ENCODE measurements around the gene NAA80.
A peak's percentile ranks its signal among the peaks of the same experiment; 100 is the strongest.

The NAA80 gene

GRCh38 chr3:50259432-50260026, 39.7 kb downstream of the NAA80 start:
- H3K9ac ChIP-seq (ENCODE audit: low read length in 5 of 5) = peak overlapping the region in 3 of 5 donors; percentile 18 to 72 (median 41)
- peaks cover 6 to 63% (median 60%) of the 10 kb centered on the region in 5 donors for H3K4me1 ChIP-seq (ENCODE audit: control insufficient read depth in 5 of 5, insufficient read depth in 5 of 5, low read length in 5 of 5)
- H3K9me3 ChIP-seq (ENCODE audit: control insufficient read depth in 5 of 5, low read length in 5 of 5) = peaks cover 0 to 10% (median 6%) of the 10 kb centered on the region in 5 donors
- H3K27ac ChIP-seq (ENCODE audit: low read depth, low read length) = peak overlapping the region; percentile 88
- peaks cover 0 to 42% (median 37%) of the 10 kb centered on the region in 5 donors for H3K36me3 ChIP-seq (ENCODE audit: control insufficient read depth in 5 of 5, insufficient read depth in 5 of 5, low read length in 5 of 5)
- H3K27me3 ChIP-seq (ENCODE audit: control insufficient read depth in 5 of 5, insufficient read depth in 4 of 5, low read length in 5 of 5) = no peaks in the 10 kb centered on the region
- peak overlapping the region in 2 of 5 donors; percentile 64 to 69 for H3K4me3 ChIP-seq (ENCODE audit: low read depth in 1 of 5, low read length in 5 of 5)

GRCh38 chr3:50258979-50259378, 40.2 kb downstream of the NAA80 start:
- Histone ChIP-seq H3K9me3 (ENCODE audit: control insufficient read depth in 5 of 5, low read length in 5 of 5) (peaks cover 0 to 10% (median 6%) of the 10 kb centered on the region in 5 donors), H3K4me3 (ENCODE audit: low read depth in 1 of 5, low read length in 5 of 5) (no peak overlapping the region), H3K27me3 (ENCODE audit: control insufficient read depth in 5 of 5, insufficient read depth in 4 of 5, low read length in 5 of 5) (no peaks in the 10 kb centered on the region), H3K4me1 (ENCODE audit: control insufficient read depth in 5 of 5, insufficient read depth in 5 of 5, low read length in 5 of 5) (peaks cover 8 to 63% (median 60%) of the 10 kb centered on the region in 5 donors), H3K9ac (ENCODE audit: low read length in 5 of 5) (no peak overlapping the region), H3K27ac (ENCODE audit: low read depth, low read length) (no peak overlapping the region), H3K36me3 (ENCODE audit: control insufficient read depth in 5 of 5, insufficient read depth in 5 of 5, low read length in 5 of 5) (peaks cover 0 to 47% (median 42%) of the 10 kb centered on the region in 5 donors)

GRCh38 chr3:50258029-50258680, 41.0 kb downstream of the NAA80 start:
- Histone ChIP-seq H3K4me1 (ENCODE audit: control insufficient read depth in 5 of 5, insufficient read depth in 5 of 5, low read length in 5 of 5) (peaks cover 8 to 63% (median 59%) of the 10 kb centered on the region in 5 donors), H3K27ac (ENCODE audit: low read depth, low read length) (no peak overlapping the region), H3K27me3 (ENCODE audit: control insufficient read depth in 5 of 5, insufficient read depth in 4 of 5, low read length in 5 of 5) (no peaks in the 10 kb centered on the region), H3K9me3 (ENCODE audit: control insufficient read depth in 5 of 5, low read length in 5 of 5) (peaks cover 0 to 10% (median 6%) of the 10 kb centered on the region in 5 donors), H3K4me3 (ENCODE audit: low read depth in 1 of 5, low read length in 5 of 5) (peak overlapping the region in 1 of 5 donors; percentile 0), H3K36me3 (ENCODE audit: control insufficient read depth in 5 of 5, insufficient read depth in 5 of 5, low read length in 5 of 5) (peaks cover 0 to 56% (median 48%) of the 10 kb centered on the region in 5 donors), H3K9ac (ENCODE audit: low read length in 5 of 5) (no peak overlapping the region)

GRCh38 chr3:50256978-50257890, 42.0 kb downstream of the NAA80 start:
- peak overlapping the region in 1 of 5 donors; percentile 13 for H3K4me3 ChIP-seq (ENCODE audit: low read depth in 1 of 5, low read length in 5 of 5)
- peaks cover 0 to 65% (median 57%) of the 10 kb centered on the region in 5 donors for H3K36me3 ChIP-seq (ENCODE audit: control insufficient read depth in 5 of 5, insufficient read depth in 5 of 5, low read length in 5 of 5)
- peaks cover 8 to 68% (median 53%) of the 10 kb centered on the region in 5 donors for H3K4me1 ChIP-seq (ENCODE audit: control insufficient read depth in 5 of 5, insufficient read depth in 5 of 5, low read length in 5 of 5)
- H3K9me3 ChIP-seq (ENCODE audit: control insufficient read depth in 5 of 5, low read length in 5 of 5) = peaks cover 0 to 10% (median 6%) of the 10 kb centered on the region in 5 donors
- H3K9ac ChIP-seq (ENCODE audit: low read length in 5 of 5) = no peak overlapping the region
- H3K27me3 ChIP-seq (ENCODE audit: control insufficient read depth in 5 of 5, insufficient read depth in 4 of 5, low read length in 5 of 5) = no peaks in the 10 kb centered on the region
- H3K27ac ChIP-seq (ENCODE audit: low read depth, low read length) = no peak overlapping the region

GRCh38 chr3:50255251-50255615, 44.0 kb downstream of the NAA80 start:
- Histone ChIP-seq H3K4me3 (ENCODE audit: low read depth in 1 of 5, low read length in 5 of 5) (peak overlapping the region in 1 of 5 donors; percentile 10), H3K9ac (ENCODE audit: low read length in 5 of 5) (peak overlapping the region in 2 of 5 donors; percentile 46 to 56), H3K9me3 (ENCODE audit: control insufficient read depth in 5 of 5, low read length in 5 of 5) (peaks cover 0 to 10% (median 6%) of the 10 kb centered on the region in 5 donors), H3K27ac (ENCODE audit: low read depth, low read length) (peak overlapping the region; percentile 92), H3K27me3 (ENCODE audit: control insufficient read depth in 5 of 5, insufficient read depth in 4 of 5, low read length in 5 of 5) (no peaks in the 10 kb centered on the region), H3K4me1 (ENCODE audit: control insufficient read depth in 5 of 5, insufficient read depth in 5 of 5, low read length in 5 of 5) (peaks cover 10 to 73% (median 51%) of the 10 kb centered on the region in 5 donors), H3K36me3 (ENCODE audit: control insufficient read depth in 5 of 5, insufficient read depth in 5 of 5, low read length in 5 of 5) (peaks cover 0 to 84% (median 66%) of the 10 kb centered on the region in 5 donors)

GRCh38 chr3:50254577-50255250, 44.5 kb downstream of the NAA80 start:
- Histone ChIP-seq H3K4me1 (ENCODE audit: control insufficient read depth in 5 of 5, insufficient read depth in 5 of 5, low read length in 5 of 5) (peaks cover 15 to 77% (median 53%) of the 10 kb centered on the region in 5 donors), H3K4me3 (ENCODE audit: low read depth in 1 of 5, low read length in 5 of 5) (peak overlapping the region in 1 of 5 donors; percentile 10), H3K9me3 (ENCODE audit: control insufficient read depth in 5 of 5, low read length in 5 of 5) (peaks cover 0 to 10% (median 6%) of the 10 kb centered on the region in 5 donors), H3K9ac (ENCODE audit: low read length in 5 of 5) (peak overlapping the region in 4 of 5 donors; percentile 33 to 66 (median 58)), H3K27me3 (ENCODE audit: control insufficient read depth in 5 of 5, insufficient read depth in 4 of 5, low read length in 5 of 5) (no peaks in the 10 kb centered on the region), H3K27ac (ENCODE audit: low read depth, low read length) (peak overlapping the region; percentile 92), H3K36me3 (ENCODE audit: control insufficient read depth in 5 of 5, insufficient read depth in 5 of 5, low read length in 5 of 5) (peaks cover 0 to 89% (median 70%) of the 10 kb centered on the region in 5 donors)

- peak overlapping the region in 1 of 5 donors; percentile 51 for H3K9ac ChIP-seq (ENCODE audit: low read length in 5 of 5)
- H3K4me3 ChIP-seq (ENCODE audit: low read depth in 1 of 5, low read length in 5 of 5) = no peak overlapping the region
- H3K27ac ChIP-seq (ENCODE audit: low read depth, low read length) = peak overlapping the region; percentile 92
- peaks cover 28 to 97% (median 80%) of the 10 kb centered on the region in 5 donors for H3K4me1 ChIP-seq (ENCODE audit: control insufficient read depth in 5 of 5, insufficient read depth in 5 of 5, low read length in 5 of 5)
- H3K9me3 ChIP-seq (ENCODE audit: control insufficient read depth in 5 of 5, low read length in 5 of 5) = no peaks in the 10 kb centered on the region
- peaks cover 0 to 76% (median 57%) of the 10 kb centered on the region in 5 donors for H3K36me3 ChIP-seq (ENCODE audit: control insufficient read depth in 5 of 5, insufficient read depth in 5 of 5, low read length in 5 of 5)
- no peaks in the 10 kb centered on the region for H3K27me3 ChIP-seq (ENCODE audit: control insufficient read depth in 5 of 5, insufficient read depth in 4 of 5, low read length in 5 of 5)
These were observed 48.0 kb downstream of the NAA80 start for GRCh38 chr3:50251220-50251619.

GRCh38 chr3:50250514-50250913, 48.7 kb downstream of the NAA80 start:
- Histone ChIP-seq H3K27ac (ENCODE audit: low read depth, low read length) (peak overlapping the region; percentile 92), H3K27me3 (ENCODE audit: control insufficient read depth in 5 of 5, insufficient read depth in 4 of 5, low read length in 5 of 5) (no peaks in the 10 kb centered on the region), H3K36me3 (ENCODE audit: control insufficient read depth in 5 of 5, insufficient read depth in 5 of 5, low read length in 5 of 5) (peaks cover 0 to 72% (median 54%) of the 10 kb centered on the region in 5 donors), H3K9me3 (ENCODE audit: control insufficient read depth in 5 of 5, low read length in 5 of 5) (no peaks in the 10 kb centered on the region), H3K4me3 (ENCODE audit: low read depth in 1 of 5, low read length in 5 of 5) (peak overlapping the region in 1 of 5 donors; percentile 17), H3K9ac (ENCODE audit: low read length in 5 of 5) (peak overlapping the region in 3 of 5 donors; percentile 19 to 77 (median 58)), H3K4me1 (ENCODE audit: control insufficient read depth in 5 of 5, insufficient read depth in 5 of 5, low read length in 5 of 5) (peaks cover 31 to 98% (median 84%) of the 10 kb centered on the region in 5 donors)

- Histone ChIP-seq H3K9ac (ENCODE audit: low read length in 5 of 5) (peak overlapping the region in 2 of 5 donors; percentile 4 to 58), H3K36me3 (ENCODE audit: control insufficient read depth in 5 of 5, insufficient read depth in 5 of 5, low read length in 5 of 5) (peaks cover 0 to 67% (median 45%) of the 10 kb centered on the region in 5 donors), H3K27me3 (ENCODE audit: control insufficient read depth in 5 of 5, insufficient read depth in 4 of 5, low read length in 5 of 5) (no peaks in the 10 kb centered on the region), H3K4me1 (ENCODE audit: control insufficient read depth in 5 of 5, insufficient read depth in 5 of 5, low read length in 5 of 5) (peaks cover 30 to 97% (median 83%) of the 10 kb centered on the region in 5 donors), H3K27ac (ENCODE audit: low read depth, low read length) (peak overlapping the region; percentile 92), H3K9me3 (ENCODE audit: control insufficient read depth in 5 of 5, low read length in 5 of 5) (no peaks in the 10 kb centered on the region), H3K4me3 (ENCODE audit: low read depth in 1 of 5, low read length in 5 of 5) (peak overlapping the region in 1 of 5 donors; percentile 6)
These were observed 49.7 kb downstream of the NAA80 start for GRCh38 chr3:50249457-50249856.

Measured in subcutaneous abdominal adipose tissue (tissue), 5 donors.